Hematopoietic multipotent progenitor cell treated with erythropoietin and hydrocortisone succinate and interleukin-3 and kit ligand, for 17 days (in vitro differentiated cells): Measurements from ENCODE around the gene ARHGEF17.

Experiments used
- DNase-seq: peaks from one replicate; pipeline ENCODE4 v3.0.0-alpha.2; 2015; ENCODE audit warnings: low spot score

Gene ARHGEF17

DNA sequence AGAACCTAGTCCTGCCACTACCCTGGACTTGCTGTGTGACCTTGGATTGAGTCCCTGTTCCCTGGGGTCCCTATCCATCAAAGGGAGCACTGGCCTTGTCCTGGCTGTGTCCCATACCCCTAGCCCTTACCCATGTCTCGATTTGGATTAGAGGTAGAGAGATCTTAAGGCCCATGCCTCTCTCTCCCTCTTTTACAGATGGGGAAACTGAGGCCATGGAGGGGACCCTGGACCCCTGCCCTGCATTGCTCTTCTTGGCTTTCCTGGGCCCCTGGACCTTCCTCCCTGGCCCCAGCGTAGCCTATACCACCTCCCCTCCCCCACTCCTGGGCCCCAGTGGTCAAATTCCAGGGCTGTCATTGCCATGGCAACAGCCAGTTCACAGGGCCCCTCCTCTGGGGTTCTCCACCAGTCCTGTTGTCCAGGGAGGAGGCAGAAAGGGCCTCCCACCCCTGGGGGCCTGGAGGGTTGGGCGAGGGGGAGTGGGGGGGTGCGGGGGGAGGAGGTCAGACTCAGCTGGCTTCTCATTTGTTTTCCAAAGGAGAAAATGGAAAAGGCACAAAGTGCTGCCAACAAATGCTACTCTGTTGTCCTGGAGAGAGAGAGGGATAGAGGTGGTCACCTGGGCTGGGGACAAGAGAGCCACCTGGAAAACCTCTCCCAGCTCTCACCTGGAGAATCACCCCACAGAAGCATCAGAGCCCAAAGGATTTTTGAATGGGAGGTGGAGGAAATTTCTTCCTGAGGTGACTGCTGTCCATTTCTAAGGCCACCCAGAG lies 23.3 kb downstream of the ARHGEF17 start:
- DNase-seq: no peak

DNA sequence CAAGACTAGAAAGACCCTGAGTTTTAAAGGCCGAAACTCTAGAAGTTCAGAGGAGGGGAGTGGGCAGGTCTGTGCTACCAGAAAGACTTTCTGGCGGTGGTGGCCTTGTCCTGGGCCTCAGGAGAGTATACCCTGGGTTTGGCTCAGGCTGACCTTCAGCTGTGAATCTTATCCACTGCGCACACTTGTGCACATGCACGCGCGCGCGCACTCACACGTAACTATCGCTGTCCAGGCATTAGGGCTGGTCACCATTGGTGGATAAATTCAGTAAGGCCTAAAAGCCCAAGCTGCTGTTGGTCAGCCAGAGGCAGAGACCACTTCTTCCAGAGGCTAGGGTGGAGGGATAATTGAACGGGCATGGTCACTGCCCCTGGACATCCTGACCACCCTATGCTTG lies 25.1 kb downstream of the ARHGEF17 start:
- DNase-seq: no peak

DNA sequence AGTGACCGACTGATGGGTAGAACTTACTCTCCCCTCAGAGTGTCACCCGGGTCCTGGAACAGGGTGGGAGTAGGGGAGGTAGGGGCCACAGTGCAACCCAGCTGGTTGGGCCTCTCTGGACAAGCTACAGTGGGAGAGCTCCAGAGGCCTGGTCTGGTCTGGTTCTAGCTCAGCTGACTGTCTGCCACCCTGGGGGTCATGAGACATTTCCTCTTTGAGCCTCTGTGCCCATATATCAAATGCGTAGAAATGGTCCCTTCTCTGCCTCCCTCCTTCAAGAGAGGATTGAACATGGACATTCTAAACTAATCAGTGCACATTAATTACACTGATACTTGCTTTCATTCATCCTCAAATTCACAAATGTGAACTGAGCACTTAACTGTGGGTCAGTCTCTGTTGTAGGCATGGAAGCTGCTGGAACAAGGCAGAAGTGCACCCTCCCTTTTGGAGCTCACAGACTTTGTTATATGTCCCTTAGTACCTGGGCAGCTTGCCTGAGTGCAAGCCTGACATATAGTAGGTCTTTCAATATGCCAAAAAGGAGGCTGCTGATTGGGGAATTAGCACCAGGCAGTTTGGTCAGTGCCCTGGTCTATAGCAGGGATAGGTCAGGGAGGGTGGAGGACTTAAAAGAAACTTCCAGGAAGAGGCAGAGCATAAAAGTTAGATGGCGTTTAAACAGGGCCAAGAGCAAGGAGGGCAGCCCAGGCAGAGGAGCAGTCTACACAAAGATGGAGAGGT lies 25.7 kb downstream of the ARHGEF17 start:
- no peak for DNase-seq

DNA sequence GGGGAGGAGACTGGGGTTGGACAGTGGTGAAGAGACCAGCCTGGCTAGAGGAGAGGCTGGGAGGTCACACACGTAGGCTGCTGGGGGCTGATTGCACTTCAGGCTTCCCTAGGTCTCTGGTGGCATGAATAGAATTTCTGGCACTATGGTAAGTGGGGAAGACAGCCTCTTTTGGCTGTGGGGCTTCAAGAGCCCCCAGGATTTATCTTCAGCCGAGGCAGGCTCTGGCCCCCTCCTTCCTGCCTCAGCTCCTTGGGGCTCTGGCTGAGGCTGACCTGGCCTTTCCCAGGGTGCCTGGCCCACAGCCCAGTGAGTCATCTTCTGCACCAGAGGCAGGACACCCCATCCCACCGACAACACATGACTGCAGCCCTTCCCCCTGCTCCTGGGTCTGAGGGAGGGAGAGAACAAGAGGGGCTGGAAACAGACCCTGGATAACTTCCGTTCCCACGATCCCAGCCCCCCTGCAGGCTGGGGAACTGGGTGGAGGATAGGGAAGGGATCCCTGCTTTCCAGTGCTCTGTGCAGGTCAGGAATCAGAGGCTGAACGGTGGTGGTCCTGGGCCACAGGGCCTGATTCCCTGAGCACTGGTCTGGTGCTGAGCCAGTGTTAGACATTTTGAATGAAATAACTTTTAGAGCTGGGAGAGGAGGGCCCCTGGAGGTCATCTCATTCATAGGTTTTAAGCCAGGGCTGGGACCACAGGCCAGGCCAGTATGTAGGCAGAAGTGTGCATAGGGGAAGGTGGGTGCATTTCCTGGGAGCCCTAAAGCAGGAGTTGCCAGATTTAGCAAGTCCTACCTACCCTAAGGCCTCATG lies 26.5 kb downstream of the ARHGEF17 start:
- no peak for DNase-seq

DNA sequence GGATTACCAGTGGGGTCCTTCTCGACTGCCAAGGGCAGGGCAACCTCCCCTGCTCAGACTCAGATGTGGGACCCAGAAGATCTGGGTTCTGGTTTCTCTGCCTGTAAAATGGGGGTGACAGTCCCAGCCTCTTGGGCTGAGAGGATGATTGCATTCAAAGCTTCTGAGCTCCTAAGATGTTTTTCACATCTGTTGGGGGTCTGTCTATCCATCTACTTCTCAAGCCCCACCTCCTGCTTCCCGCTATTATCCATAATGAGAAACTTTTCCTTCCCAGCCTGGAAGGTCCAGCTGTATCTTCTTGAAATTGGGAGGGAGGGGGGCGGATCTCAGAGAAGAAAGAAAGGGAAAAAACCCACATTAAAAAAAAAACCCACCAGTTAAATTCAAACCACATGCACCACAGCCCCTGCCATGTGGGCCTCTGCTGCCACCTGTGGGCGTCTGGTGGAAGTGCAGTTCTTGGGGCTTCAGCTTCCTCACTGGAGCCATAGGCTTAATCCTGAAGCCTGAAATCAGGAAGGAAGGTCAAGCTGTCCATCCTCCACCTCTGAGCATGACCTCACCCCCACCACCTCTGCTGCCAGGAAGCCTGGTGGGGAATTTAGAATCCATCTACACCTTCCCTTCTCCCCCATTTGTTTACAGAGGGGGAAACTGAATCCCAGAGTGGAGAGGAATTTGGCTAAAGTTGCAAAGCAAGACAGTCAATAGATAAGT lies 27.3 kb downstream of the ARHGEF17 start:
- DNase-seq: peak; percentile 75

DNA sequence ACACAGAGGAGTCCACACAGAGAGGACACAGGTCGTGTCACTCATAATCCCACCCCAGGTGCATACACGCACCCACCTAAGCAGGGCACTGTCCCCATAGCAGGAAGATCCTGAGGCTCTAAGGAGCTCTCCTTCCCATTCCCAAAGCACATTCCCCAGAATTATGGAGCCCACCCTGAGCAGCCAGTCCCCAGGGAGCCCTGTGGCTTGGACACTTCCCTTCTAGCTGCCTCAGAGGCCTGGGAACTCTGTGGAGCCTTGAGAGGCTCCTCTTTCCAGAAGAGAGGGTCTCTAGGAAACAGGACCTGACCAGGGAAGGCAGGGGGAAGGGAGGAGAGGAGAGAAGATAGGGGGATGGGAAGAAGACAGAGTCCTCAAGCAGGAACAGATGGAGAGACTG lies 29.8 kb downstream of the ARHGEF17 start:
- no peak for DNase-seq

DNA sequence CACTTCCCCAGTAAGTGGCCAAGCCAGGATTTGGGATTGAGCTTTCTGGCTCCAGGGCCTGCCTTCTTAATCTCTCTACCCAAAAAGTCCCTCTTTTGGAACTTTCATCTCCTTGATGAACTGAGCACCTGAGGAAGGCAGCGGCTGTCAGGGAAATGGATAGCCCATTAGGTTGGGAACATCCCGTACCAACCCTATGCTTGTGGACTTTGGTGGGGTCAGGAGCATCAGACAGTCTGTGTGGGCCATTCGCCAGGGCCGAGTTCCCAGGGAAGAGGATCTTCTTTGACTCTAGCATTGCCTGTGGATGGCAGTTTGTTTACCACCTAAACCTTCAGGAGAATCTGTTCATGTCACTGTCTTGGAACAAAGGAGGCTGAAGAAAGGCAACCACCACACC lies 30.2 kb downstream of the ARHGEF17 start:
- no peak for DNase-seq

DNA sequence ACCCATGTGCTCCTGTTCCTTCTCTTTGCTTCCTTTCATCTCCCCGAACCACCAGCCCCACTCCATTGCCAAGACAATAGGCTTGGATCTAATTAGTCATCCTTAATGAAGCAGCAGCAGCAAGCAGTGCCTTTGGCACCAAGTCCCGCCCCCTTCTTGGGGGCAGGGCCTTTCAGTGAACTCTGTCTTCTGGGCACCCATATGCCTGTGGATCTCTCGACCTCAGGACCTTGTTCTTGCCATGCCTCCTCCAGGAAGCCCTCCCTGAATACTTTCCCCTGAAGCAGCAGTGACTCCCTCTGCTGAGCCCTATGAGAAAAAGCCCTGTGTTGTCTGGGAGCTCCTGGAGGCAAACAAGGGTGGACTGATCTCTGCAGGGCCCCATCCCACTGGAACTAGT lies 32.1 kb downstream of the ARHGEF17 start:
- no peak for DNase-seq

DNA sequence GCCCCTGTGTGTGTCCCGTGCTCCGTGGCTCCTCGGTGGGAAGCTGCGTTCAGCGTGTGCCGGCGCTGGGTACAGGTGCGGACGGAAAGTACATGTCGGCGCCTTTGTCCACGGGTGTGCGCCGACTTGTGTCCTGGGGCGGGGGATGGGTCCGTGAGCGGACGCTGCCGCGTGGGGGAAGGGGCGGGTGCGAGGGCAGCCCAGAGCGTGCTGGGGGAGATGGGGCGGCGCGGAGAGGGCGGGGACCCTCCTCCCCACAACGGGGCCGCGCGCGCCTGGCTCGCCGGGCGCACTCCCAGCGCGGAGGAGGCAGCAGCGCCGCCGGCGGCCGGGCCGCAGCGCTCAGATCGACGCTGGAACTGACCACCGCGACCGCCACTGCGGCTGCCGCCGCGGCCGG lies 34.6 kb downstream of the ARHGEF17 start:
- DNase-seq: no peak

DNA sequence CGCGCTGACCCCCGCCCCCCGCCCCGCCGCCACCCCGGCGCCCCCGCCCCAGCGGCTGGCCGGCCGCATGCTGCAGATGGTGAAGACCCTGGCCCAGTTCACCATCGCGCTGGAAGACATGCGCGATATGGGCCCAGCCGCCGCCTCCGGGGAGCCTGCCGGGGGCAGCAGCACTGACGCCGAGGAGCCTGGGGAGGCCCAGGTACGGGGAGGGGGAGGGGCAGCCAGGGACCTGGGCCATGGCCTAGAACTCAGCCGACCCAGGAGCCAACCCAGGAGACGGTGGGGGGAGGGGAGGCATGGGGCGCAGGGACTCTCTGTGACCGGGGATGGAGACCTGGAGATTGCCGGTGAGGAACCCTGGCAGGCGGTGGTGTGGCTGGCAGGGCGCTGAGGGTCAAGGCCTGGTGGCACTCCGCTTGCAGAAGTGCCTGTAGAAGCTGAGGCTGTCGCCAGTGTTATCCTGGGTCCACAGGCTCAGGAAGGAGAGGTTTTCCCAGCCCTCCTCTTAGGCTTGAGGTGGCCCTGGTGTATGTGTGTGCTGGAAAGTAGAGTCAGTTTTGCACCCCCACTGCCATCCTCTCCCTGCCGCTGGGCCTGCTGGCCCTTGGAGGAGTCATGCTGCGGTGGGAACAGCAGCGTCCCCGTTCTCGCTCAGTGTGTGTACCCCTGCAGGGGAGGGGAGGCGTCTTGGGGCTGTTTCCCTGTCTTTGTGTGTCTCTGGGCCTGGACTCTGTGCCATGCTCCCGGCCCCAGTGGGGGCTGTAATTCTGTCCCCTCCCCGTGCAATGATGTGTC lies 35.2 kb downstream of the ARHGEF17 start:
- no peak for DNase-seq

DNA sequence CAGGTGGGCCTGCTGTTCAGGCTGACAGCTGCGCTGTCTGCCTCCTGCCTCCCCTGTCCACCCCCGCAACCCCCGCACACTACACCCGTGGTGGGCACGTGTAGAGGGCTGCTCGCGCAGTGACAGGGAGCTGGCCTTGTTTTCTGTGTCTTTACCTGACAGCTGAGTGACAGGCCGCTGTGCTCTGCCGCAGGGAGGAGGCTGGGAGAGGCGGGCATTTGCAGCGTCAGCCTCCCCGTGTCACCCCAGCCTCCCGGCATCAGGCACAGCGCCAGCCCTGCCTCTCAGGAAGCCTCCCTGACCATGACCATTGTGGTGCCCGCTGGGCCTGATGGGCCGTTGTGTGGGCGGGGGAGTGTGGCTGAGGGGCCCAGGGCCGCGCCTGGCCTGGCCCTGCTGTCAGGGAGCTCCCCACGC lies 36.1 kb downstream of the ARHGEF17 start:
- no peak for DNase-seq

DNA sequence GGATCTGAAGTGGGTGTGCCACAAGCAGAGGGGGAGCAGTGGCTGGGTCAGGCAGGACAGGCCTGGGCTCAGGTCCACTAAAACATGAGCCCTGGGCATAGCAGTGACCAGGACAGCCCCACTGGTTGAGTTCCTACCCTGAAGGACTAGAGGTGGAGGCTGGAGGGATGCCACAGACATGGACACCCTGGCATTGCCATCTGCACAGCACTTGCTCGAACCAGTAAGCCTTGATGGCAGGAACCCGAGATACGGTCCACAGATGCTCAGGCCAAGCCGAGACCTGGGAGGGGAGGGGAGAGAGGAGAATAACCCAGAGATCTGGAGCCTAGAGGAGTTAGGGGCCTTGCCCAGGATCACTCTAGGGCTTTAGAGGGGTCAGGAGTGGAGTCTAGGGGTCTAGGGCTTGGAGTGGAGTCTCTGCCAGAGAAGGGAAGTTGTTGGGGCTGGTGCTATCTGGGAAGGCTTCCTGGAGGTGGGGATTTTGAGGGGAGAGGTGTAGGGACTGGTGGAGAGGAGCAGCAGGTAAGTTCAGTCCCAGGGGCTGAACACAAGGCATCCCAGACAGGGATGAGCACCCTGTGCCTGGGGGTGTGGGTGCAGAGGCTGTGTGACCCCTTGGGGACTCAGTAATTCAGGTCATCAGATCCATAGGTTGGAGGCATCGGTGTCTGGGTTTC lies 37.5 kb downstream of the ARHGEF17 start:
- no peak for DNase-seq

DNA sequence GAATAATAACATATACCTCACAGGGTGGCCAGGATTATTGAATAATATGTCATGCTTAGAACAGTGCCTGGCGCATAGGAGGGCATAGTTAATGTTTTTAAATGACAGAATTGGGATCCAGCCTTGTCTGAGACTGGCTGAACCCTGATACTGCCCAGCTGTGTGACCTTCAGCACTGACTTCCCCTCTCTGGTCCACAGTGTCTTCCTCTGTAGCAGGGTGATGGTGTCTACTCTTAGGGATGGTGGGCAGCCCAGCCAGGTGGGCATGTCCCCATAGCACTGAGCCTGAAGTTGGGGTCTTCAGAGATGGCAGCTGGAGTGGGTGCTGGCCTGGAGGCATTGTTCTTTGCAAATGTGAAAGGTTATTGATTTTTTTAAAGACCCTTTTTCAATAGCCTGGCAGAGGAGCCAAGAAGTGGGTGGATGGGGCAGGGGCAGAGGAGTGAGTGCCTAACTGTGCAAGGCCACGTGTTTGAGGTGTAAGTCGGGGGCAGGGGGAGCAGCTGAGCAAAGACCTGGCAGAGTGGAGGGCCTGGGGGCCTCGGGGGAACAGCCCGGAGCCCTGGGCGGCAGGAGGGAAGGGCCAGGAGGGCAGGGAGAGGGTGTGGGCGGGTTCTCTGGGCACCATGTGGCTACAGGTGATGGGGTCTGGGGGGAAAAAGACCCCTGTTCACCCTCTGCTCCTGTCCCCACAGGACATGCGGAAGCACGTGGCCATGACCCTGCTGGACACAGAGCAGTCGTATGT lies 38.3 kb downstream of the ARHGEF17 start:
- no peak for DNase-seq

DNA sequence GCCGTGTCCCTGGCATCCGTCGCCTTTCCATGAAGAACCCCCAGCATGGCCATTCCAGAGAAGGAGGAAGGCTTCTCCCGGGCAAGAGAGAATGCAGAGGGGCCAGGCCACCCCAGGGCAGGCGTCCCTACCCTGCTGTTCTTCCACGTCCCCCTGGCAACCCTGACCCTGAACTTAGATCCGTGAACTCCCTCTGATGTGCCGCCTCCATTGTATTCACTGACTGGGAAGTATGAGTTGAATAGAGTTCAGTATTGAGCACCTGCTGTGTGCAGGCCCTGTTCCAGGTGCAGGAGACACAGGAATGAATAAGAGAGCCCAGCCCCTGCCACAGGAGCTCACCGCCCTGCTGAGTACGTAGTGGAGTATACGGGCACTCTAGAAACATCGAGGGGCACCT lies 39.0 kb downstream of the ARHGEF17 start:
- no peak for DNase-seq

DNA sequence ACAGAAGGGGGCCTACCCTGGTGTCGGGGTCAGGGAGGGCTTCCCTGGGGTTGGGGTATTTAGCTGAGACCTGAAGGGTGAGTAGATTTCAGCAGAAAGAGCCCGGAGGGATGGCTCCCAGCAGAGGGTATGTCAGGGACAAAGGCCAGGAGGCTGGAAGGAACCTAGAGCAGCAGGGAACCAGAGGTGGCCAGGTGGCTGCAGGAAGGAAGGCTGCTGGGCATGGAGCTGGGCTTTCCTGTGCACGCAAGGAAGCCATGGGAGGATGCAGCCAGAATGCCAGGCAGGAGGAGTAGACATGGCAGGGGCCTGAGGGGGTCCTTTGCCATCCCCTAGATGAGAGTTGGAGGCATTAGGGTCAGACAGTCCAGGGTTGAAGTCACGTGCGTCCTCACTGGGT lies 40.8 kb downstream of the ARHGEF17 start:
- DNase-seq: no peak

DNA sequence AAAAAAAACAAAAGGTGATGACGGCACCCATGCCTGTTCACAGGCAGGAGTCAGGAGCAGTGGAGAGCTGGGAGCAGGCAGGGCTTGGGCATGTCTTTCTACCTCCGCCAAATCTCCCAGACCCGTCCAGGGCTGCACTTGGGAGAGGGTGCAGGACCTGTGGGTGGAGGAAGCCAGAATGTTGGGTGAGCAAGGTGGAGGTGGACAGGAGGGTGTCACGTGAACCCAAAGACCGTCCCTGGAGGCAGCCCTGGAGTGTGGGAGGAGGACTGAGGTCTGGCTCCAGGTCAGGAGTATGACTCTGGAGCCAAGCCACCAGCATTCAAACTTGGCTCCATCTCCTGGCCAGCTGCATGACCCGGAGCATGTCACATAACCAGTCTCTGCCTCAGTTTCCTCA lies 41.6 kb downstream of the ARHGEF17 start:
- no peak for DNase-seq

DNA sequence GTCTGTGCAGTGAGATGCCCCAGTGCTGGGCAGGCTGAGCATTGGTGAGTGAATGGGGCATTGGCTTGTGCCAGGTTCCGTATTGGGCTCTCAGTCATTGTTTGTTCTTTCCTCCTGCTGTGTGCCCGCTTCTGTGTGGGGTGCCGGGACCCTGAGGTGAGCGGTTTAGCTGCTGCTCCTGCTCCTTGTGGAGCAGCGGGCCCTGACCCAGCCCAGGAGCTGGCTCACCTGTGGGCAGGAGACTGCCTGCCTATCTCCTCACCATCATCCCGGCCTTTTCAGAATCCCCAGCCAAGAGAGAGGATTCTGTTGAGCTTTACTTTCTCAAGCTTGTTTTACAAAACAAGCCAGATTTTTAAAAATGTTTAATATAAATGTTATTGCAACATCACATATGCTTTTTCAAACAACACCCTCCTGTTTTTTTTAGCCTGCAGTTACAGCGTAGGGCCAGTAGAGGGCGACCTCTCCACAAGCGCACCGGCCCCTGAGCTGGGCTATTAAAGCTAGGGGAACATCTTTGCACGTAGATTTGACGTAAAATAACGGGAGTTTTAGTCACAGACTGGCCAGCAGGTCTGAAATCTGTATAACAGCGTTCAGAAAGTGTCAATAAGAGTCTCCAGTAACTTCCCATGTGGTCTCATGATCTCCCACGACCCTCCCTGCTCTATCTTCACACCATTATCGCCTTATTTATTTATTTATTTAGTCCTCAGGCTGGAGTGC lies 43.0 kb downstream of the ARHGEF17 start:
- peak; percentile 73 for DNase-seq

DNA sequence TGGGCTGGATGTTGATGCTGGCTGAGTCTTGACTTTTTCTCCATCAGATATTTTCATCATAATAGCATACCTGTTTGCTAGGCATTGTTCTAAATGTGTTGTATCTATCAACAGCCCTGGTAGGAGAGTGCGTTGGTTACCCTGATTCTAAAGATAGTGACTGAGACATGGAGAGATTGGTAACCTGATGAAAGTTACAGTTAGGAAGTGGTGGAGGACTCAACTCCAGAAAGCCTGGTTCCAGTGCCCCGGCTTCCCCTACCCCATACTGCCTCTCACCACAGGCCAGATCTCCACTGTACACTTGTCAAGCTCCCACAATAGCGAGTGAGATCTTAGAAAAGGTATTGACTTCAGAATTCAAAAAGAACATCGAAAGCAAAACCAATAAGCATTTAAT lies 45.3 kb downstream of the ARHGEF17 start:
- DNase-seq: no peak

DNA sequence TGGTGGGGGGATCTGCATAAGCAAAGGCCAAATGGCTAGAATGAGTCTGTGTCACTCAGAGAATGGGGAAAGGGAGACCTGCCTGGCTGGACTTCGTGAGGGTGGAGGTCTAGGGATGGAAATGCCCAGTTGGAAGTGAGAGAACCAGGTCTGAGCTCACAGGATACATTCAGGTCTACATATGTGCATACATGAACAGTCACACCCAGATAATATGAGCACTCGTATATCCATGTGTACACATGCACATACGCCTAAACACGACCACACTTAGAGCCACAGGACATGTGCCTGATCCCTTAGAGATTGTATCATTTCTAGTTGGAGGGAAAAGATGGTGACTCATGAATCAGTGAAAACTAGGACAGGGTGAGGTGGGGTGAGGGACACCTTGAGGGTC lies 47.0 kb downstream of the ARHGEF17 start:
- DNase-seq: no peak
